GM18951 (cell line): Measurements from ENCODE around the gene ZIC1.

Source experiments
- POLR2A ChIP-seq: IDR thresholded peaks from 4 replicates; pipeline ENCODE4 v1.6.1; 2011; ENCODE audit warnings: mild to moderate bottlenecking; ENCODE audit not compliant: insufficient read length, insufficient read depth; ENCODE audit errors: extremely low read depth
- in situ Hi-C: fragments of 300-500 bp; cut with MboI; formaldehyde crosslinking; loops from one replicate; pipeline ENCODE4 v1.12.0; 2022; ENCODE audit warnings: low sequenced_read_pairs, mixed read lengths, inconsistent platforms; ENCODE audit not compliant: unreplicated experiment

ZIC1 gene

DNA sequence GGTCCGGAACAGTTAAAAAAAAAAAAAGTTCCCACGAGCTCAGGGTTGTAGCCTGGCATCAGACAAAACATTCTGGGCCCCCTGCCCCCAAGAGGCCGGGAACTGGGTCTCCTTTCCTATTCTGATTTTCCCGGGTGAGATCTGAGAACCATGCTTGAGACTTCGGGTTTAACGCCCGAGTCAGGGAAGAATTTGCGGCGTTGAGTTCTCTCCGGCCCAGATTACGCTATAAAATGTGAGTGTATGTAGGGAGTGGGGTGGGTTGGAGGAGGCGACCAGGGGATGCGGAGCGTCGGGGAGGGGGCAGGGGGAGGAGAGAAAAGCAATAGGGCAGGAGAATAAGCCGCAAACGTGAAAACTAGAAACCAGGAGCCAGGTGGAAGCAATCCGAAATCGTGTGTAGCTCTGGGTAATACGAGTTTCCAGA lies 2.7 kb downstream of the ZIC1 start:
- in situ Hi-C loops = no loop called here
- TF ChIP-seq POLR2A = no peak

GRCh38 chr3:147412261-147412916 lies 3.2 kb downstream of the ZIC1 start:
- no peak for TF ChIP-seq POLR2A
- in situ Hi-C loops = no loop called here

DNA sequence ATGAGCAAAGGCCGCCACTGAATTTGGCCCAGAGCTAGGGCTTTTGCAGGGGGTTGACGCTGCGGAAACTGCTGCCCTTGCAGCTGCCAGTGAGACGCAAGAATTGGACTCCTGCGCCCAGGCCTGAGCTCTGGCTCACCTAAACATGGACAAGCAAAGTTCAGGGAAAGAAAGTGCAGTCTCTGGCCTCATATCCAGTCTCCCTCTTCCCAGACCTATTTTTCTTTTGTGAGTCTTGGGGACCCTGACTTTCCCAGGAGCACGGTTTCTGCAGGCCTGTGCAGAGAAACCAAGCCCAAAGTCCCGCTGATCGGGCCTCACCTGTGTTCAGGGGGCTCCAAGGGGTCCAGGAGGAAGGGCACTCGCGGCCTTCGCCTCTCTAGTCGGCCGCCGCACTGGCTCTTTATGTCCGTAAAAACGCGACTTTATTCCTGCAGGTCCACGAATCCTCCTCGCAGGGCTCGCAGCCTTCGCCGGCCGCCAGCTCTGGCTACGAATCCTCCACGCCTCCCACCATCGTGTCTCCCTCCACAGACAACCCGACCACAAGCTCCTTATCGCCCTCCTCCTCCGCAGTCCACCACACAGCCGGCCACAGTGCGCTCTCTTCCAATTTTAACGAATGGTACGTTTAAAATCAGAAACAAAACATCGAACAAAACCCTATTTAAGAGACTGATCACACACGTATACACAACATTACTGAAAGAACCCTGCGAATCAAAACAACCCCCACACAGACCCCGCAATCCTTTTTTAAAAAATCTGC lies 3.9 kb downstream of the ZIC1 start:
- in situ Hi-C loops = no loop called here
- TF ChIP-seq POLR2A = no peak

DNA sequence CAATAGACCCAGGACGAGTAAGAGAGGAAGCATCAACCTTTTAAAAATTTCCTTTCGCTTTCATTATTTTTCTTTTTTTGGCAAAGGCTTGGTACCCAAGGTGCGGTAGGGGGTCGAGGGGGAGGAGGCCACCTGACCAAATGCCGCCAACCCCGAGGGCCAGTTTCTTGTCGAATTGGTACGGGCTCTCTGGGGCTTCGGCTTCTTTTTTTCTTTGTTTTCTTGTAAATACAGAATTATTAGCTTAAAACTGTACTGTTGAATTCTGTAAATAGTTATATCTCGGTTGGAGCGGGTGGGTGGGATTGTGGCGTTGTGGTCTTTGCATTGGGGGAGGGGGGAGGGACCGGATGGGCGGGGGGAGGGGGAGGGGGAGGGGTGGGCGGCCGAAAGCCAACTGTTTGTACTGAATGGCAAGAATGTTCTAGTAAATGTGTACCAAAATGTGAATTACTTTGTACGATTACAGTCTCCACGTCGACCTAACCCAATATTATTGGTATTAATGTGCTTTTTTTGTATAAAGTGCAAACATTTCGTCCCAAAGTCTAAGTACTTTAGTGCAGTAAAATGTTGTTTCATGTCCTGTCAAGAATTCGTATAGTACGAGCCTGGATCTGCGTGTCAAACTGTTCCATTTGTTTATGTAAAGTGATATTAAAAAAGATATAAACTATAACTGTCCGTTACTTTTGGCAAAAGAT lies 4.7 kb downstream of the ZIC1 start:
- TF ChIP-seq POLR2A = no peak
- in situ Hi-C loops = no loop called here

DNA sequence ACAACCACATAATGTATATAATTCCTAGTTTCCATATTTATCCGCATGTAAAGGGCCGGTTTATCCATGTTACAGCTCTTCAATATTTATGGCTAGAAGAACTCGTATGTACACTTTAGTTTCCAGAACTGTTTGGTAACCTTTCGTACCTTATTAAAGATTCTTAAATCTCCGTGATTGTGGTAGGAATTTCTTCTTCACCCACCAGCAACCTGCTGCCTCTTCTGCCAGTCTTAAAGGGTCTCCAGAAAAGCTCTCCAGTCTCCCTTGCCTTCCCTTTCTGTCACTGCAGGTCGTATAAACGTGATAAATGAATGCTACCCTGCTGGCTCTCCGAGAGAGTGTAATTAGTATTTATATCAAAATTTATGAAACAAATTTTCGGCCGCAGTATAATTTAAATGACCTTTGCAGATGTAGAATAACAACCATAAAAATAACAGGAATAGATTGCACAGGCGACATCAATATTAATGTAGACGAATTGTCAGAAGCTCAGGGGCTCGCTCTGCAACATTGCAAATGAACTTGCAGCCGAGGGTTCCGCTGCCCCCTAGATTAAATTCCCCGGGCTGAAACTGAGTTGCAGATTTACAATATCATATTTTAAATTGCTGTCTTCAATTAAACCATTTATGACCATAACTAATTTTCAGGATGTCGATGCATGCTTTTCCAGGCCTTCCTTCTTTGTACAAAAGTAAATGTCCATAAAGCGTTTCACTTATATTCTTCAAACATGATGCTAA lies 5.4 kb downstream of the ZIC1 start:
- in situ Hi-C loops = no loop called here
- no peak for TF ChIP-seq POLR2A

GRCh38 chr3:147415286-147415685 lies 6.1 kb downstream of the ZIC1 start:
- in situ Hi-C loops = no loop called here
- TF ChIP-seq POLR2A = no peak

- in situ Hi-C loops = no loop called here
- TF ChIP-seq POLR2A = no peak
These were observed 6.7 kb downstream of the ZIC1 start for GRCh38 chr3:147415874-147416273.

- in situ Hi-C loops = no loop called here
These were observed 7.8 kb downstream of the ZIC1 start for GRCh38 chr3:147416931-147417330.

DNA sequence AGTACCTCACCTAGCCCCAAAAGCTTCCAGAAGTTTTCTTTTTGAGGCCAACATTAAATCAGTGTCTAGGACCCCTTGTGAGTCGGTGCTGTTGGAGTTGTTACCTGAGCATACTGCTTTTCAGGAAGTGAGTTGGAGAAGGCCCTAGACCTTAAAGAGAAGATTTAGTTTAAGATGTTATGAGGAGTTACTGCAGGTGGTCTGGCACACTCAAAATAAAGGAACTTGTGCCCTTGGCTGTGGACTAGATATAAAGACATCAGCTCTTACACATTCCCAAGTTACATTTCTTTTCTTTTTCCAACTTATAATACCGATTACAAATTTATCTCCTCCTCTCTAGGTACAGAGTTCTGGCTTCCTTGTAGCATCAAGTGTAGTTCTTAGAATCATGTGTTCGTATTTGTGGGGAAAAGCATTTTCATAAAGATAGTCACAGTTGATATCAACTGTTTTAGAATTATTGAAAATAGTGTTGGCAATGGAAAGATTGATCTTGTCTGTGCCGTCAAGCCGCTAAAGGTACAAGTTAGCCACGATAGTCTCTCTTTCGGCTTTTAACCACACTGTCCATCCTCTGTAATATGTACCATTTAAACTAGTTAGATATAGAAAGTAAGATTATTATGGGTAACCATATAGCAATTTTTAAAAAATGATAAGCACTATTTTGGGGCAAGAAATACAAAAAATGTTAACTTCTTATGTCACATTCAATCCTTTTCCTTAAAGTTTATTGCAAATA lies 8.6 kb downstream of the ZIC1 start:
- no peak for TF ChIP-seq POLR2A
- in situ Hi-C loops = no loop called here

More at GRCh38 chr3:147416931-147417330, 7.8 kb downstream of the ZIC1 start:
- TF ChIP-seq POLR2A = no peak

GRCh38 chr3:147418371-147418781 lies 9.2 kb downstream of the ZIC1 start:
- in situ Hi-C loops = no loop called here
- TF ChIP-seq POLR2A = no peak

DNA sequence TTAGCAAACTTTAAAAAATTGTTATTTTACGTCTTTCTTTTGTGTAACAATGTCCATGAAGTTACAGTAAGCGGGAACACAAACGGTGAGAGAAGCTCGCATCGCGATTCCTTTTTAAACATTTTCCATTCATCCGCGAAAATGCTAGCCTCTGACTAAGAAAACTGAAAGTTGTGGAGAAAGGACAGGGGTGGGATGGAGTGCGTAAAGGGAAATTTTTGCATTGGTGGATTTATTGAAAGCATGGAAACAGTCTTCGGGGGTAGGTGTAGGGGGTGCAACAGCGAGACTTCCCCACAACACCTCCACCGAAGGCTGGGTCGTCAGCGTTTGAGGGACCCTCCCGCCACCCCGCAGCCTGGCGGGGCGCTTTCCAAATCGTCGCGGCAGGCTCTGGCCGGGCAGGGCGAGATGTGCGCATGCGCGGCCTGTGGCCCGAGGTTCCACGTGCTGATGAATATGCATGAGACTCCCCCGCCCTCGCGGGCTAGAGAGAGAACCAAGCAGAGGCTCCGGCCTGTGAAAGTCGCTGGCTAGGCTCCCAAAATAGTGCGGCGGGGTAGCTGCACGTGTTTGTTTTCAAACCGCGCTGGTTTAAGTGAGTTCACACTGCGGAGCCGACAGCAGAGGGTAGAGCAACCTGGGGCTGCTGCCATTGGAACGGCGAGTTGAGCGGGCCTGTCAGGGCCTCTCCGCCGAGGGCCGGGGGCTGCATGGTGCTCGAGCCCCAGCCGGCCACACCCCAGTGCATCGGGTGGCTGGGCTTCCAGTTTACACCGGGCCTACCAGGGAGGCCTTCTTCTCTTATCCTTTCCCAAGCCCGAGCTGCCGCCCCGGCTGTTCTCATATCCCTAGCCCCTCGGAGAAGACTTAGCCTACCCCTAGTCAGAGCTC lies 9.9 kb downstream of the ZIC1 start:
- in situ Hi-C loops = no loop called here
- TF ChIP-seq POLR2A = no peak

DNA sequence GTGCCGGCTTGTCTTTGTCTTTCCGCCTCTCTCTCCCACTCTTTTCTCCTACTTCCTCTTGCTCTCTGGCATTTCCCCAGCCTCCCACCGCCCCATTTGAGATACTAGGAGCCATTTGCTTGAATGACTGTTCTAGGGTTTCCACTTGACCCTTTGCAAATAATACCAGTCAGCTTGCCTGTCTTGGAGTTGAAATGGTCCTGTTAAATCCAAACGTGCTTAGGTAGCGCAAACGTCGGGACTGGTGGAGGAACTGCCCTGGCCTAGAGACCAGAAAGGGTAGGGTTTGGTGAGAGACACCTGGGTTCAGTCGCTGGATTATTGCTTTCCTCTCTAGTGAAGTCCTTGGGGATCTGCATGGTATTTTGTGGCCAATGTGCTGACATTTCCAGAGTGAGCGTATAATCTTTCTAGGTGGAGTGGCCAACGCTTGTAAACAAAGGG lies 10.6 kb downstream of the ZIC1 start:
- no peak for TF ChIP-seq POLR2A
- in situ Hi-C loops = no loop called here
